ENCODE results near the gene AADAT.
"Not testable (repeated sequence)": the region's sequence is repeated elsewhere in the genome, so short reads cannot be mapped to it uniquely, and the experiment has no call there.

DNA sequence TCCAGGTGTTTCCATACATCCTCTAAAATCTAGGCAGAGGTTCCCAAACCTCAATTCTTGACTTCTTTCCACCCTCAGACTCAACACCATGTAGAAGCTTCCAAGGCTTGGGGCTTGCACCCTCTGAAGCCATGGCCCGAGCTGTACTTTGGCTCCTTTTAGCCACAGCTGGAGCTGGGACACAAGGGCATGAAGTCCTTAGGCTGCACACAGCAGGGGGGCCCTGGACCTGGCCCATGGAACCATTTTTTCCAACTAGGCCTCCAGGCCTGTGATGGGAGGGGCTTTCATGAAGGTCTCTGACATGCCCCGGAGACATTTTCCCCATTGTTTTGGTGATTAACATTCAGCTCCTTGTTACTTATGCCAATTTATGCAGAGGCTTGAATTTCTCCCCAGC is 8.4 kb upstream of the AADAT start:
- TF ChIP-seq POLR2A, TAF1, SPI1 (IDR thresholded peaks at IDR 0.05; ENCODE audit: low read depth, low read length): not testable (repeated sequence)

Measured in GM12891 (cell line).